Testis (tissue), 3 donors: ENCODE measurements around the gene IL37. TPM values are rescaled to one million over a fixed set of nuclear protein-coding genes. Genes with fewer than 3 reads are reported as not detected.

ENCODE experiments used
- DNase-seq: peaks from one replicate; pipeline ENCODE4 v3.0.0-alpha.2; 2019
- H3K27ac ChIP-seq, 2 donors: fragments of 200-600 bp; sonication (generic); one replicate each; pipeline ENCODE4 v1.5.1; 2019
- H3K27me3 ChIP-seq: fragments of 200-600 bp; sonication (generic); one replicate; pipeline ENCODE4 v1.5.1; 2019
- H3K36me3 ChIP-seq: fragments of 200-600 bp; sonication (generic); one replicate; pipeline ENCODE4 v1.5.1; 2017; ENCODE audit warnings: low read depth; ENCODE audit errors: missing control alignments
- H3K4me1 ChIP-seq: fragments of 200-600 bp; sonication (generic); one replicate; pipeline ENCODE4 v1.5.1; 2019
- H3K4me3 ChIP-seq, 2 donors: fragments of 200-600 bp; sonication (generic); one replicate each; pipeline ENCODE4 v1.5.1; 2017 to 2019
- H3K9me3 ChIP-seq: fragments of 200-600 bp; sonication (generic); one replicate; pipeline ENCODE4 v1.5.1; 2017
- CTCF ChIP-seq, 3 experiments: fragments of 450-650 bp in 2 of 3; fragments of 200-600 bp in 1 of 3; sonication (generic) in 1 of 3; IDR thresholded peaks; one replicate each; pipeline ENCODE4 v1.5.1; 2016 to 2019; ENCODE audit warnings: antibody characterized with exemption in 3 of 3, mild to moderate bottlenecking in 2 of 3, moderate library complexity in 1 of 3
- POLR2A ChIP-seq: fragments of 450-650 bp; IDR thresholded peaks from one replicate; pipeline ENCODE4 v1.6.1; 2017; ENCODE audit warnings: antibody characterized with exemption, mild to moderate bottlenecking, moderate library complexity
- WGBS, 2 donors: methylation state at CpG; one replicate each; pipeline ENCODE4 v1.1.5; 2018; 5-methylcytosine and 5-hydroxymethylcytosine counted together
- intact Hi-C: fragments of 100-400 bp; cut with DNase I; formaldehyde crosslinking; loops from one replicate; pipeline ENCODE4 v1.15.1; 2023; ENCODE audit warnings: low total_unique reads
- polyA plus RNA-seq: library from polyadenylated mRNA; stranded (reverse); fragments of 350-450 nt; fragmentation: Illumina TruSeq; extraction: RNeasy Lipid Tissue Mini Kit (QIAGEN cat#74804); gene quantifications from one replicate; pipeline ENCODE4 v1.2.3, GENCODE V29; 2014; ENCODE audit warnings: low read depth, low replicate concordance; ENCODE audit not compliant: insufficient read depth
- total RNA-seq, 2 donors: library from RNA; depleted of rRNA; stranded (reverse); fragments of >200 nt; gene quantifications; one replicate each; pipeline ENCODE4 v1.2.3, GENCODE V29; 2016

IL37 gene
- total and polyA plus RNA-seq, 3 donors from 2014 or later, result 1.3 to 1.5 TPM; not detected in 1

GRCh38 chr2:112881217-112881985 is 29.6 kb upstream of the IL37 start:
- H3K27ac ChIP-seq, result no peak overlapping the region
- H3K27me3 ChIP-seq, result no peaks in the 10 kb centered on the region
- no peaks in the 10 kb centered on the region for H3K4me1 ChIP-seq
- intact Hi-C loops, result no loop called here
- 79 to 85% methylated on average over 5 of the region's 5 CpGs for WGBS, 2 donors
- H3K36me3 ChIP-seq, result no peaks in the 10 kb centered on the region
- no peaks in the 10 kb centered on the region for H3K9me3 ChIP-seq
- H3K4me3 ChIP-seq, result no peak overlapping the region
- no peak for DNase-seq
- TF ChIP-seq POLR2A (no peak), CTCF (IDR thresholded peaks at IDR 0.05) (no peak)

GRCh38 chr2:112883669-112884068 is 27.3 kb upstream of the IL37 start:
- Histone ChIP-seq H3K27ac (no peak overlapping the region), H3K27me3 (no peaks in the 10 kb centered on the region), H3K4me3 (no peak overlapping the region), H3K36me3 (no peaks in the 10 kb centered on the region), H3K9me3 (no peaks in the 10 kb centered on the region), H3K4me1 (no peaks in the 10 kb centered on the region)
- WGBS, 2 donors, result 70 to 89% methylated on average over 2 of the region's 2 CpGs
- no peak for TF ChIP-seq POLR2A
- TF ChIP-seq CTCF (IDR thresholded peaks at IDR 0.05), result no peak
- intact Hi-C loops, result no loop called here
- no peak for DNase-seq

- Histone ChIP-seq H3K4me1 (no peaks in the 10 kb centered on the region), H3K36me3 (no peaks in the 10 kb centered on the region), H3K4me3 (no peak overlapping the region), H3K9me3 (no peaks in the 10 kb centered on the region), H3K27me3 (no peaks in the 10 kb centered on the region), H3K27ac (no peak overlapping the region)
- intact Hi-C loops, result no loop called here
- WGBS, 2 donors, result 48 to 50% methylated on average over 6 of the region's 6 CpGs
- TF ChIP-seq POLR2A (no peak), CTCF (IDR thresholded peaks at IDR 0.05) (peak; percentile 61 to 82 (median 64))
- peak; percentile 72 for DNase-seq
Observed at GRCh38 chr2:112884869-112885505, 26.0 kb upstream of the IL37 start.

- intact Hi-C loops, result no loop called here
- no peaks in the 10 kb centered on the region for H3K9me3 ChIP-seq
- WGBS, 2 donors, result 80 to 87% methylated on average over 4 of the region's 4 CpGs
- H3K4me1 ChIP-seq, result no peaks in the 10 kb centered on the region
- H3K4me3 ChIP-seq, result no peak overlapping the region
- DNase-seq, result no peak
- TF ChIP-seq POLR2A (no peak), CTCF (IDR thresholded peaks at IDR 0.05) (no peak)
- no peak overlapping the region for H3K27ac ChIP-seq
- H3K36me3 ChIP-seq, result no peaks in the 10 kb centered on the region
- H3K27me3 ChIP-seq, result no peaks in the 10 kb centered on the region
Observed at GRCh38 chr2:112885506-112885902, 25.5 kb upstream of the IL37 start.
